ENCODE data around the gene CHD2.

CHD2 gene

GRCh38 chr15:92881802-92882696, 18.1 kb upstream of the CHD2 start:
- TF ChIP-seq, protein P1, sequence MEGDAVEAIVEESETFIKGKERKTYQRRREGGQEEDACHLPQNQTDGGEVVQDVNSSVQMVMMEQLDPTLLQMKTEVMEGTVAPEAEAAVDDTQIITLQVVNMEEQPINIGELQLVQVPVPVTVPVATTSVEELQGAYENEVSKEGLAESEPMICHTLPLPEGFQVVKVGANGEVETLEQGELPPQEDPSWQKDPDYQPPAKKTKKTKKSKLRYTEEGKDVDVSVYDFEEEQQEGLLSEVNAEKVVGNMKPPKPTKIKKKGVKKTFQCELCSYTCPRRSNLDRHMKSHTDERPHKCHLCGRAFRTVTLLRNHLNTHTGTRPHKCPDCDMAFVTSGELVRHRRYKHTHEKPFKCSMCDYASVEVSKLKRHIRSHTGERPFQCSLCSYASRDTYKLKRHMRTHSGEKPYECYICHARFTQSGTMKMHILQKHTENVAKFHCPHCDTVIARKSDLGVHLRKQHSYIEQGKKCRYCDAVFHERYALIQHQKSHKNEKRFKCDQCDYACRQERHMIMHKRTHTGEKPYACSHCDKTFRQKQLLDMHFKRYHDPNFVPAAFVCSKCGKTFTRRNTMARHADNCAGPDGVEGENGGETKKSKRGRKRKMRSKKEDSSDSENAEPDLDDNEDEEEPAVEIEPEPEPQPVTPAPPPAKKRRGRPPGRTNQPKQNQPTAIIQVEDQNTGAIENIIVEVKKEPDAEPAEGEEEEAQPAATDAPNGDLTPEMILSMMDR (IDR thresholded peaks at IDR 0.05; ENCODE audit: borderline replicate concordance, insufficient read depth, low read depth, low read length) = no peak
- H3K4me3 ChIP-seq (ENCODE audit: low read depth, low read length) = peak overlapping the region; percentile 92

DNA sequence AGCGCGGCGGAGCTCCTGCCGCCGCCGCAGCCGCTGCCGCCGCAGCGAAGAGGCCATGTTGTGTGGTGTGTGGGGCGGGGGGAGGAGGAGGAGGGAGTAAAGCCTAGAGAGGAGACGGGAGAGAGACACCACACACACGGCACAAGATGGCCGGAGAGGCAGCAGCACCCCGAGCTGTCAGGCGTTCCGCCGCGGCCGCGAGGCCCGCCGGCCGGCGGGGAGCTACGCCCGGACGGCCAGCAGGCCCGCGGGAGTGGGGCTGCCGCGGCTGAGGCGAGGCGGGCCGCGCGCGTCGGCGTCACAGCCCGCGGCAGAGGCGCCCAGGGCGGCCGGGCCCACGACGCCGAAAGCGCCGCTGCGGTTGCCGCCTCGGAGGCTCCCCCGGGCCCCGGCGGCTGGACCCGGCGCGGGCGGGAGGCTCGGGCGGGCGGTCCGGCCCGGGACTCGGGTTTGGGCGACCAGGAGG, 17.4 kb upstream of the CHD2 start:
- TF ChIP-seq, protein P1 (IDR thresholded peaks at IDR 0.05; ENCODE audit: borderline replicate concordance, insufficient read depth, low read depth, low read length) = no peak
- H3K4me3 ChIP-seq (ENCODE audit: low read depth, low read length) = peak overlapping the region; percentile 92

DNA sequence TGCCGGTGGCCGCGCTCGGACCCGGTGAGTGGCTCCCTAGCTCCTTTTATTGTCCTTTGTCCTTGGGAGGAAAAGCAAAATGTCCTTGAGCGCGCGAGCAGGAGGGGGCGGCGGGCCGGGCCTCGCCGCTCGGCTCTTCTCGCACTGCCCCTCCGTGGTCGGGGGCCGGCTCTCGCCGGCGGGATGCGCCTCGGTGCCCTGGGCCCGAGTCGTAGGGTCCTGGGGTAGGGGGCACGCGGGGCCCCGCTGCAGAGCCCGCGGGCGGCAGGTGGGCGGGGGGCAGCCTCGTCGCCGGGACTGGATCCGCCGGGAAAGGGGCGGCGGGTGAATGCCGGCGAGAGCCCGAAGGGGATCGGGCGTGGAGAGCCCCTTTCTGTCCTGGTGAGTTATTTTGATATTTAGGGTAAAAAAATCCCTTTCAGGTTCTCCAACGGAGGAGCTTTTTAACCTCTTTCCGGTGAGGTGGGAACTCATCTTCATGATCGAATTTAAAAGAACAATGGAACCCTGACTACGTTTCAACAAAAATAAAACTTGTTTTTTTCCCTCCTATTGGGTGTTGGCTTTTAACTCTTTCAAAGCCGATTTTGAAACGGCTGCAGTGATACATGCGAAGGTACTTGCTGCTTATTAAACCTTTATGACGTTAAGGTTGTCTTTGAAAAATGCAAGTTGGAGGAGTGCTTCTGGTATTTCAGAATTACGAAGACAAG, 16.8 kb upstream of the CHD2 start:
- TF ChIP-seq, protein P1 (IDR thresholded peaks at IDR 0.05; ENCODE audit: borderline replicate concordance, insufficient read depth, low read depth, low read length) = no peak
- peak overlapping the region; percentile 92 for H3K4me3 ChIP-seq (ENCODE audit: low read depth, low read length)

DNA sequence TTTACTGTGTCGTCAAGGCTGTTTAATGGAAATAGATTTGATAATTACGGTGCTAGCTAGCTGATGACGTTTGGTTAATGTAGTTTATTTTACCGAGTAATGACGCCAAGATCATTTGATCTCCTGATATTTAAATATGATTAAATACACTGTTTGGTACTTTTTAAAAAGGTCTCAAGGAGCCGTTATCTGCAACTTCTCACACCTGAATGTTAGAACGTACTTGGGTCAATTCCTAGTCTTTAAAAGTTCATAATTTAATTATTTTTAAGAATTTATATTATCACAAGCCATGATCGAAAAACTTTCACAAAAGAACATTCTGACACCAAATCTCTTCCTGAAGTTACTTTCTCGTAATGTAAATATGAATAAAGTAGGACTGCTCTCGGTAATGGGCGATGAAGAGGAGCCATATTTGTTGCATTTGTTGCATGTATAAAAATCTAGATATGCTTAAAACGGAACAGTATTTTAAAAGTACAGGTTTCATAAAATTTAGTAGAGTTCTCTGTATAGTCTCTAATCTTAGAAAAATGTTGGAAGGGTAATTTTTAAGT, 16.2 kb upstream of the CHD2 start:
- H3K4me3 ChIP-seq (ENCODE audit: low read depth, low read length) = peak overlapping the region; percentile 92
- TF ChIP-seq, protein P1 (IDR thresholded peaks at IDR 0.05; ENCODE audit: borderline replicate concordance, insufficient read depth, low read depth, low read length) = no peak

- TF ChIP-seq, protein P1 (IDR thresholded peaks at IDR 0.05; ENCODE audit: borderline replicate concordance, insufficient read depth, low read depth, low read length) = no peak
Measured at GRCh38 chr15:92884436-92885223, 15.5 kb upstream of the CHD2 start.

DNA sequence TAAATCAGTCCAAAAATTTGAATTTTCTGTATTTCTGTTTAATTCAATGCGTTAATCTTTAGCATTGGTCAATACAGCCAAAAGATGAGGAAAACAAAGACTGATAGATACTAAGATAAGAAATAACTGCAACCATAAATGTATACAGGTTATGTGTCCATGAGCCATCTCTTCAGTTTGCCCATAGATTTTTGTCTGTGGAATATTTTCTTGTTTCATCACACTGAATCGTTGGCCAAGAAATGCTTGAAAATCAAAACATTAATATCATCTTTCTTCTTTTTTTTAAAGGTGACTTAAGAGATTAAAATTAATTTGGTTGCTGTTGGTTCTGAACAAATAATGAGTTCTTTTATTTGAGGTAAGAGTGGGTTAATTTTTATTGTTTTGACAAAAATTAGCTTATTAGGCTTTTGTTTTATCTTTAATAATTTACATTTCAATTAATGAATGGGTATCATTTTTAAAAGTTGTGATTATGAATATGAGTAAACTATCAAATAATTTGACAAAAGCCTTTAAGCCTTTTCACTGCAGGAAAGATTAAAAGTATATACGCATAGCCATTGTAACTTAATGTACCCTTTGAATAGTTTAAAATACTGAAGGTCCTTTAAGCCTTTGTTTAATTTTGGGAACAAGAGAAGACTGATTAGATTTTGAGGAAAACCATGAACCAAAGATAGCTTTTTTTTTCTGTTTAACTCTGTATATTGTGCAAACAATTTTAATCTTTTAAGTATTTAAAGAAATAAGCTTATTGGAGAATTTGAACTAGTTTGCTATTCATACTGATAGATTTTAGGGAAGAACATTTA, 14.7 kb upstream of the CHD2 start:
- TF ChIP-seq, protein P1 (IDR thresholded peaks at IDR 0.05; ENCODE audit: borderline replicate concordance, insufficient read depth, low read depth, low read length) = no peak
- H3K4me3 ChIP-seq (ENCODE audit: low read depth, low read length) = peak overlapping the region; percentile 92

More at GRCh38 chr15:92884436-92885223, 15.5 kb upstream of the CHD2 start:
- peak overlapping the region; percentile 92 for H3K4me3 ChIP-seq (ENCODE audit: low read depth, low read length)
